Lower leg skin (tissue), 3 donors: ENCODE data around the gene SUCLG1.

Experiments used
- CTCF ChIP-seq, 3 donors: fragments of 450-650 bp; IDR thresholded peaks; one replicate each; pipeline ENCODE4 v1.5.1; 2016; ENCODE audit warnings: antibody characterized with exemption in 3 of 3, mild to moderate bottlenecking in 3 of 3, moderate library complexity in 2 of 3
- POLR2A ChIP-seq, 2 donors: fragments of 450-650 bp; IDR thresholded peaks; one replicate each; pipeline ENCODE4 v1.6.1; 2016 to 2017; ENCODE audit warnings: antibody characterized with exemption in 2 of 2, mild to moderate bottlenecking in 1 of 2, moderate library complexity in 1 of 2

DNA sequence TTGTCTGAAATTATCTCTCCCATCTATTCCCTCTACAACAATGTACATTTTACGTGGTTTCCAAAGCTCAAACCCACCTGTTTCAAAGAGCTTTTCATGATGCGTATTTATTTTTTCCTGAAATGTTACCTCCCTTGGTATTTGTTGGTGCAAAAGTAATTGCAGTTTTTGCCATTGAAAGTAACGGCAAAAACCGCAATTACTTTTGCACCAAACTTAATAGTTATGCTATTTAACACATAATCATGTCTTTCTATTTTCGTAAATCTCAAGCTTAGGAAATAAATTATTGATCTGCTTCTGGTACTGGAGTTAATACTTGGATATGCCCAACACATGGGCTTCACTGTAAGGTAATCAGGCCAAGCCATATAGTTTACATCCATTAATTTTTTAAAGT, 85.2 kb downstream of the SUCLG1 start:
- TF ChIP-seq CTCF (IDR thresholded peaks at IDR 0.05) = no peak
- TF ChIP-seq POLR2A (IDR thresholded peaks at IDR 0.05) = no peak
